Mammary epithelial cell (primary cell): Measurements from ENCODE around the gene ZMYM4.

ENCODE experiments used
- EZH2 ChIP-seq: IDR thresholded peaks from 2 replicates; pipeline ENCODE4 v1.6.1; 2012; ENCODE audit warnings: low read length, inconsistent platforms, borderline replicate concordance
- TF ChIP-seq, protein P1 (sequence below), 2 donors: IDR thresholded peaks in 1 of 2; conservative IDR thresholded peaks in 1 of 2; 2 replicates each; pipeline ENCODE4 v1.5.1; 2011 to 2012; ENCODE audit warnings: inconsistent platforms in 2 of 2, low read length in 2 of 2, mild to moderate bottlenecking in 2 of 2, control low read depth in 1 of 2, low read depth in 1 of 2; ENCODE audit not compliant: insufficient read depth in 1 of 2; ENCODE audit errors: extremely low read depth in 1 of 2

DNA sequence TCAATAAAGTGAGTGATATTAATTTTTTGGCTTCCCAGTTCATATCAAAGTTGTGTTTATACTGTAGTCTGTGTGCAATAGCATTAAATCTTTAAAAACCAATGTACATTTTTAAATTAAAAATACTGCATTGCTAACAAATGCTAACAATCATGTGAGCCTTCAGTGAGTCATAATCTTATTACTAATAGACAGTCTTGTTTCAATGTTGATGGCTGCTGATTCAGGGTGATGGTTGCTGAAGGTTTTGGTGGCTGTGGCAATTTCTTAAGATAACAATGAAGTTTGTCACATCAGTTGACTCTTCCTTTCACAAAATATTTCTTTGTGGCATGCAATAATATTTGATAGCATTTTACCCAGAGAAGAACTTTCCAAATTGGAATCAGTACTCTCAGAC lies 109.0 kb downstream of the ZMYM4 start:
- no peak for TF ChIP-seq EZH2
- TF ChIP-seq, protein P1, sequence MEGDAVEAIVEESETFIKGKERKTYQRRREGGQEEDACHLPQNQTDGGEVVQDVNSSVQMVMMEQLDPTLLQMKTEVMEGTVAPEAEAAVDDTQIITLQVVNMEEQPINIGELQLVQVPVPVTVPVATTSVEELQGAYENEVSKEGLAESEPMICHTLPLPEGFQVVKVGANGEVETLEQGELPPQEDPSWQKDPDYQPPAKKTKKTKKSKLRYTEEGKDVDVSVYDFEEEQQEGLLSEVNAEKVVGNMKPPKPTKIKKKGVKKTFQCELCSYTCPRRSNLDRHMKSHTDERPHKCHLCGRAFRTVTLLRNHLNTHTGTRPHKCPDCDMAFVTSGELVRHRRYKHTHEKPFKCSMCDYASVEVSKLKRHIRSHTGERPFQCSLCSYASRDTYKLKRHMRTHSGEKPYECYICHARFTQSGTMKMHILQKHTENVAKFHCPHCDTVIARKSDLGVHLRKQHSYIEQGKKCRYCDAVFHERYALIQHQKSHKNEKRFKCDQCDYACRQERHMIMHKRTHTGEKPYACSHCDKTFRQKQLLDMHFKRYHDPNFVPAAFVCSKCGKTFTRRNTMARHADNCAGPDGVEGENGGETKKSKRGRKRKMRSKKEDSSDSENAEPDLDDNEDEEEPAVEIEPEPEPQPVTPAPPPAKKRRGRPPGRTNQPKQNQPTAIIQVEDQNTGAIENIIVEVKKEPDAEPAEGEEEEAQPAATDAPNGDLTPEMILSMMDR (conservative IDR thresholded peaks at IDR 0.05 in 1 of 2, IDR thresholded peaks at IDR 0.05 in 1 of 2; ENCODE audit: extremely low read depth in 1 of 2, insufficient read depth in 1 of 2, low read depth in 1 of 2, low read length in 2 of 2): no peak
